ENCODE results near the gene AQP12A. TPM values are rescaled to one million over a fixed set of nuclear protein-coding genes. Genes with fewer than 3 reads are reported as not detected.

AQP12A gene
- total RNA-seq, 4 donors from 2014 or later = not detected

GRCh38 chr2:240663546-240664190 is 28.0 kb upstream of the AQP12A start:
- intact Hi-C loops (cut with DNase I) = no loop called here
- Histone ChIP-seq H3K9me3 (no peaks in the 10 kb centered on the region), H3K36me3 (no peaks in the 10 kb centered on the region), H3K27ac (no peak overlapping the region), H3K27me3 (no peaks in the 10 kb centered on the region), H3K4me3 (replicated peaks in 1 of 3) (no peak overlapping the region), H3K4me1 (no peaks in the 10 kb centered on the region)
- 69 to 73% methylated on average over 6 of the region's 6 CpGs for WGBS, 2 donors
- no peak for DNase-seq
- TF ChIP-seq POLR2A (IDR thresholded peaks at IDR 0.05) = no peak
- no peak for TF ChIP-seq CTCF (IDR thresholded peaks at IDR 0.05)

- 83 to 96% methylated on average over 1 of the region's 1 CpG for WGBS, 2 donors
- H3K36me3 ChIP-seq = no peaks in the 10 kb centered on the region
- no peaks in the 10 kb centered on the region for H3K9me3 ChIP-seq
- H3K4me3 ChIP-seq (replicated peaks in 1 of 3) = no peak overlapping the region
- H3K27me3 ChIP-seq = no peaks in the 10 kb centered on the region
- no peak for DNase-seq
- H3K27ac ChIP-seq = no peak overlapping the region
- H3K4me1 ChIP-seq = no peaks in the 10 kb centered on the region
- intact Hi-C loops (cut with DNase I) = no loop called here
- TF ChIP-seq CTCF (IDR thresholded peaks at IDR 0.05) (no peak), POLR2A (IDR thresholded peaks at IDR 0.05) (no peak)
These were observed 27.0 kb upstream of the AQP12A start for GRCh38 chr2:240664622-240665021.

- Histone ChIP-seq H3K9me3 (no peaks in the 10 kb centered on the region), H3K36me3 (no peaks in the 10 kb centered on the region), H3K27ac (no peak overlapping the region), H3K27me3 (no peaks in the 10 kb centered on the region), H3K4me1 (no peaks in the 10 kb centered on the region), H3K4me3 (replicated peaks in 1 of 3) (no peak overlapping the region)
- intact Hi-C loops (cut with DNase I) = no loop called here
- no peak for DNase-seq
- WGBS, 2 donors = 81 to 84% methylated on average over 7 of the region's 7 CpGs
- TF ChIP-seq POLR2A (IDR thresholded peaks at IDR 0.05) (no peak), CTCF (IDR thresholded peaks at IDR 0.05) (no peak)
These were observed 21.3 kb upstream of the AQP12A start for GRCh38 chr2:240670402-240670801.

GRCh38 chr2:240670950-240671349 is 20.7 kb upstream of the AQP12A start:
- no peaks in the 10 kb centered on the region for H3K4me1 ChIP-seq
- H3K27me3 ChIP-seq = no peaks in the 10 kb centered on the region
- no peak overlapping the region for H3K4me3 ChIP-seq (replicated peaks in 1 of 3)
- no peaks in the 10 kb centered on the region for H3K9me3 ChIP-seq
- intact Hi-C loops (cut with DNase I) = no loop called here
- H3K36me3 ChIP-seq = no peaks in the 10 kb centered on the region
- 87 to 91% methylated on average over 4 of the region's 4 CpGs for WGBS, 2 donors
- TF ChIP-seq POLR2A (IDR thresholded peaks at IDR 0.05) (no peak), CTCF (IDR thresholded peaks at IDR 0.05) (no peak)
- H3K27ac ChIP-seq = no peak overlapping the region
- no peak for DNase-seq

- H3K27ac ChIP-seq = no peak overlapping the region
- H3K9me3 ChIP-seq = no peaks in the 10 kb centered on the region
- no peaks in the 10 kb centered on the region for H3K36me3 ChIP-seq
- no peak for DNase-seq
- intact Hi-C loops (cut with DNase I) = no loop called here
- no peak overlapping the region for H3K4me3 ChIP-seq (replicated peaks in 1 of 3)
- no peaks in the 10 kb centered on the region for H3K27me3 ChIP-seq
- TF ChIP-seq POLR2A (IDR thresholded peaks at IDR 0.05) (no peak), CTCF (IDR thresholded peaks at IDR 0.05) (no peak)
- whole genome bisulfite sequencing, 2 donors = 51 to 64% methylated on average over 23 to 35 of the region's 46 CpGs
- no peaks in the 10 kb centered on the region for H3K4me1 ChIP-seq
These were observed 19.5 kb upstream of the AQP12A start for GRCh38 chr2:240672076-240672700.

All from thyroid gland (tissue), 4 donors.